ENCODE data around the gene FGD4. TPM values are rescaled to one million over a fixed set of nuclear protein-coding genes. Genes with fewer than 3 reads are reported as not detected.

FGD4 gene
- 5.6 and 8.1 TPM in 2 replicates for total RNA-seq (2014; rRNA removed)
- polyA plus RNA-seq (2012): 6.1 TPM

DNA sequence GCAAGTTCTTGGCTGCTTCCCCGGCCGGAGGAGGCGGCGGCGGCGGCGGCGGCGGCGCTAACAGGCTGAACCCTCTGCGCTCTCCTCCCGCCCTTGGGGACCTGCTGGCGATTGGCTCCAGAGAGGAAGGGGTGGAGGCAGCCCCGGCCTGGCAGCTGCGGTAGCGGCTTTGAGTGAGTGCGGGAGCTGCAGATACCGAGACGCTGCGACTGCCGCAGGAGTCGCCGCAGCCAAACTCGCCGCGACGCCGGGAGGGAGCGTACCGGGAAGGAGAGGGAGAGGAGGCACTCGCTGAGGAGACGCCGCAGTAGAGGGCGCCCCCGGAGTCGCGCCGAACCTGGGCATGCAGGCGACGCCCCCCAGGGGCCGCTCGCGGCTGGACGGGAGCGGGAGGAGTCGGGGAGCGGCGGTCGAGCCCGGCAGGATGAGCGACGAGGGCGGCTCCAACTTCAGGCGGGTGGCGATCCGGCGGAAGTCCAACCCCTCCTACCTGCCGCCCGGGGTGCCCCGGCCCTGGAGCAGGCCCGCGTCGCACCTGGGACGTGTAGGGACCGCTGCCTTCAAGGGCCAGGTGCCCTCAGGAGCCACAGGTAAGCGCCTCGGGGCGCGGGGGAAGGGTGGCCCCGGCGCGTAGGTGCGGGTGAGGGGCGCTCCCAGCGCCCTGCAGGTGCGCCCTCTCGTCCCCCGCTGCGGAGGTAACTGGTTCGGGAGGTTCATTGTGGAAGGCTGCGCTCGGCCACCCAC, at the start of gene FGD4:
Gene FGD4, plus strand, starts transcription at position 189 of the 744 bp plus-strand sequence.
- DNase-seq (ENCODE audit: low read depth): peak; percentile 77

DNA sequence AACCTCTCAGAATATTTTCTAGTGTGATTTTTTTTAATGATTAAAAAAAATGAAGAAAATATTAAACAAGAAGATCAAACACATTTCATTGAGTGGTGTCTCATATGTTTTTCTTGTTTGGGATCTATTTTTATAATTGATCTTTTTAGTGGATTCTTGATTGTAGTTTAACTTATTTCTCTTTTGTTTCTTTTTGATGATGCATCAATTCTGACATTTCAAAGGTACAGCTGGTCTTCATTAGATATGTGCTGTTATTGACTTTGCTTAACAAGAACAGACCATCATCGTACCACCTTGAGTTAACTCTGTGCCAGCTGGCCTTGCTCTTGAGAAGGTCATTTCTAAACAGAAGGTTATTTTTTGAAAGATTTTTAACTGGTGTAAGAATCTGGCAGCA, 45.8 kb upstream of the FGD4 start:
- DNase-seq (ENCODE audit: low read depth): no peak

DNA sequence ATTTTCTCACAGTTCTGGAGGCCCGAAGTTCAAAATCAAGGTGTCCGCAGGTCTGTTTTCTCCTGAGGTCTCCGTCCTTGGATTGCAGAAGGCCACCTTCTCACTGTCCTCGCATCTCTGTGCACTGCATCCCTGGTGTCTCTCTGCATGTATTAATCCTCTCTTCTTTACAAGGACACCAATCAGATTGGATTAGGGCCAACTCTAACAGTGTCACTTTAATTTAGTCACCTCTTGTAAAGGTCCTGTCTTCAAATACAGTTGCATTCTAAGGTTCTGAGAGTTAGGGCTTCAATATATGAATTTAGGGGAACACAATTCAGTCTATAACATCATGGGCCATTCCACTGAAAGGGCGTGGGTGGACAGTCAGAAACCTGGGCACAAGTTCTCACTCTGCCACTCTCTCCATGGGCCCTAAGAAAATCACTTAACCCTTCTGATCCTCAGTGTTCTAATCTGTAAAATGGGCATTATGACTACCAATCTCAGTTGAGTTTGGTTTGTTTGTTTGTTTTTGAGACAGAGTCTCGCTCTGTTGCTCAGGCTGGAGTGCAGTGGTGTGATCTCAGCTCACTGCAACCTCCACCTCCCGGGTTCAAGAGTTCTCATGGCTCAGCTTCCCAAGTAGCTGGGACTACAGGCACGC, 41.6 kb upstream of the FGD4 start:
- DNase-seq (ENCODE audit: low read depth): no peak

DNA sequence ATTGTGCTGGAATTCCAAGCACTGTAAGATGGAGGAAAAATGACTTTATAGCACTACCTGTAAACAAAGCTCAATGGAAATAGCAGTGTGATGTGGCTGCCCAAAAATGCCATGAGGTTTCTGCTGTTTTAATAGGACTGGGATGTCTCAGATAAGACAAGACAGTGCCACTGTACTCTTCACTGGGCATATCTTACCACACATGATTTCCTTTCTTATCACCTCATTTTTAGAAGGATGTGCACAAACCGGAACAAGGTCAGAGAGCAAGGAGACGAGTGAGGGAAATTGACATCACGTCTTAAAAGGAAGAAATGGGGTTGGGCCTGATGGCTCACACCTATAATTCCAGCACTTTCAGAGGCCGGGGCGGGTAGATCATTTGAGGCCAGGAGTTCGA, 38.4 kb upstream of the FGD4 start:
- DNase-seq (ENCODE audit: low read depth): no peak

DNA sequence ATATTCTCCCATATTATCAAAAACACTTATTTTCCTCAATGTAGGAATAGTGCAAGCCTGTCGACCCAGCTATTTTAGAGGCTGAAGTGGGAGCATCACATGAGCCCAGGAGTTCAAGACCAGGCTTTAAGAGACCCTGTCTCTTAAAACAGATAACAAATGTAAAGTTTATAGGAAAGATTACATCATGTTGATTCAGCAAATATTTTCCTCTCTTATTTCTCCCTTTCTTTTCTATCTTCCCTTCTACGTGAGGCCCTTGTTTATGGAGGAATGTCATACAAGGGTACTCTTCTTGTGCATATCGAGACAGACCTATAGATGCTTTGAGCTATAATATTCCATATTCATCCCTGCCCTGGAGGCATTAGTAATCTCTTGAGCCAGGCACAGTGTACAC, 36.5 kb upstream of the FGD4 start:
- DNase-seq (ENCODE audit: low read depth): no peak

DNA sequence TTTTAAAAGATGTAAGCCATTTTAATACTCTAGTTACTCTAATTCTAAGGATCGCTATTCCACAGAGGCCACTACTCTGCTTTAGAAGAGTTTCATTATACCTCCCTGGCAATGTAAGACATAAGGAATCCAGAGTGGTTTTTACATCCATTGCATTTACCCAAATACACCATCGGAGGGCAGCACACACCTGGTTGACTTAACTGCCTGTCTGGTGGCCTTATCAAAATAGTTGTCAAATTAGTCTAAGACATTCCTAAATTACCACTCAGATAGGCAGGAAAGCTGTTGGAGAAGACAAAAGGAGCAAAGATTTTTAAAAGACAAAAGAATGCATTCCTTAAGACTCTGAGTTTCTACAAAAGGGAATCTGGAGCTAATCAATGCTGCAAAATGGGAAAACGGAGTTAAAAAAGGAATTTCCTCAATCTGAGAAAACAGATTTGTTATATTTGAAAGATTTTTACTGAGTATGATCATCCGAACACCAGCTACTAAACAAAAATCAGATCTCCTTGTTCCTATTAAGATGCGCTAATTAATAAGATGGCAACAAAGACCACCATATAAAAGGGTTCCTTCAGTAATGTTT, 33.8 kb upstream of the FGD4 start:
- DNase-seq (ENCODE audit: low read depth): peak; percentile 68

DNA sequence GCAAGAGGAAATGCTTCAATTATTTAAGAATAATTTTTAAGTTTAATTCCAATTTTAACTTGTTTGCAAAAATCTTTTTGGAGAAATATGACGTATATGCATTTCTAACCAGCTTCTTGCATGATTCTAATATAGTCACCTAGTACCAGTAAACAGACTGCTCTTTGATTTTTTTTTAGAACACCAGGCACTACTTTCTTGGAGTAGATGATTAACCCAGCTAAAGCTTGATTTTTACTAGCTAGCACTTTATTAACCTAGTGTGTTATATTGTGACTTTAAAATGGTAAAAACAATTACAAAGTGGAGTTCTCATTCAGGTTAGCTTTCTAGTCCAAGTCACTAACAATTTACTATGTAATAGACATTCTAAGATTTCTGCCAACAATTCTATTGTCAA, 32.6 kb upstream of the FGD4 start:
- DNase-seq (ENCODE audit: low read depth): no peak

DNA sequence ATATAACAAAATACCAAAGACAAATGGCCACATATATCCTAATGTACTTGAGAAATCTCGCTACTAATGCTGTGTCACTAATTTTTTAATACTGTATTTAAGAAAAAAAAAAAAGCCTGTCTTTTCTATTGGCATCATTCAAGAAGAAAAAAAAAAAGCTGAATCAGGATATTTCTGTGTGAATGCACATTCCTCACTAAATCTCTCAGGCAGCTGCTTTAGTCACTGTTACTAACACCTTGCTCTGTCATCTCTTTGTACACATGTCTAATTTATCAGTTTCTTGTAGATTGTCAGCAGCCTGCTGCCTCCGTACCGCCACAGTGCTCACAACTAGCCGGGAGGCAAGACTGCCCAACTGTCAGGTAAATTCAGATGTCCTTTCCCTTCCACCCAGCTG, 32.0 kb upstream of the FGD4 start:
- DNase-seq (ENCODE audit: low read depth): no peak

DNA sequence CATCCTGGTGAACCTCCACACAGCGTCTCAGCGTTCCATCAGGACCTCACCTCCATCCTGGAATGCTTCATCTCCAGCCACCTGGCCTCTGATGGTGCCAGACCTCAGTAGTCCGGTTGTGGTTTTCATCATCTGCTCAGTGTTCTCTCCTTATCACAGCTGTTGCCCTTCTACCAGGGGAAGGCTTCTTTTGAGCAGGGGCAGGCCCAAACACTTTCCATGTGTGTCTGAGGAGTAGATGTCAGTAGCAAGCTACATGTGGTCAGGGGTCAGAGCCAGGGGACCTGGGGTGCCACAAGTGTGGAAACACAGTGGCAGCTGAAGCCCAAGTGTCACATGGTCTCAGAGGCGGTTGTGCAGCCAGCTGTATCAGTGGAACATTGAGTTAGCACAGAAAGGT, 30.2 kb upstream of the FGD4 start:
- peak; percentile 72 for DNase-seq (ENCODE audit: low read depth)

DNA sequence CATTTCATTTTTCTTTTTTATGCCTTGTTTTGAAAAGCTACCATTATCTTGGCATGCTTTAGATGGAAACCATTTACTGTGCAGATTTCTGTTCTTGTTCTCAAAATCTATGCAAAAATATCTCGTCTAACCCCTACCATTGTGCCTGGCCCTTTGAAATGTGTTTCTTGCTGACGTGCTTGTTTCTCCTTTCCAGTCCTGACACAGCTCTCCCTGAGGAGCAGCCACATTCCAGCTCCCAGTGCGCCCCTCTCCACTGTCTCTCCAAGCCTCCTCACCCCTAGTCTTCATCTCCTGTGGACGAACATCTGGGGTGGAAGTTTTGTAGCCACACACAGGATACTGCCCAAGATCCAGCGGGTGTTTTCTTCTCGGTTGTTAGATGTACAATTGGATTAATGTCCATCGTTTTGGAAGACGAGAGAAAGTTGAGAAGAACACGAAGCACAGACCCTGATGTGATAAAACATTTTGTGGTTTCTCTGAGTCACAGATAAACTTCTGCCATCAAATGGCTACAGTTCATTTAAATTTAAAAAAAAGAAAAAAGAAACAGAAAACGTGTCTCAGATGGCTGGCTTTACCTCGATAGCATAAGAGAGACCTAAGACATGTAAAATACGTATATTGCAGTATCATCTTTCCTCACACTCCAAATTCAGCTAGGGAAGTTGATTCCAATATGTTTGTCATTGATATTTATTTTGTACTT, 21.9 kb upstream of the FGD4 start:
- DNase-seq (ENCODE audit: low read depth): peak; percentile 42

DNA sequence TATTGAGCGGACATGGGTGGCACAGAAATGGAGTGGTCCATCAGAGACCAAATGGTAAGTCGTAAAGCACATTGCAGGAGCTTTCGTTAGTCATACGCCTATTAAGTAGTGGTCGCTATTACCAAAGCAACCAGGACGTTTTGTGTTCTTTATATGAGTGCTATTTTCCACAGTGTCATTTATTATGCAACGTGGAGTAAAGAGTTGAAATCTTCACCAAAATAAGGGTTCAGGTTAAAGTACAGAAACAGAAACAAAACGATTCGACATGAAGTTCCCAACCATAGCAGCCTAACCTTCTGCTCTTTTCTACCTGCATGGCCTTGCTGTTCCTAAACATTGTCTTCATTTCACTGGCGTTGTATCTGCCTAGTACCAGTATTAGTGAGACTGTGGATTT, 20.1 kb upstream of the FGD4 start:
- no peak for DNase-seq (ENCODE audit: low read depth)

DNA sequence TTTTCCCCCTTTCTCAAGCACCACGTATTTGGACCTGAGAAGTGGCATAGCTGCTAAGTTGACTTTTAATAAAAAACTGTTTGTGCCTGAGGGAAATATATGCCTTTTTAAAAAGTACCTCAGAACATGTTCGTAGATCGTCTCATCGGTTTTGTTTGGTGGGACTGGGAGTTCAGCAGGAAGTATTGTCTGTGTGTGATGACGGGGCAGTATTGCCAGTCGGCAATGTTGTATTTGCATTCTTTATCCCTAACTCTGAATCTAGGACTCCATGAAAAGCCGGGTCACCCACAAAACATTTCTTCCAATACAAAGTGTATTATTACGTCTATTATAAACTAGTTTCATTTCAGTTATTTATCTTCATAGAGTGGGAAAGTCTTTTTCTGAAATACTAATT, 19.7 kb upstream of the FGD4 start:
- DNase-seq (ENCODE audit: low read depth): no peak

DNA sequence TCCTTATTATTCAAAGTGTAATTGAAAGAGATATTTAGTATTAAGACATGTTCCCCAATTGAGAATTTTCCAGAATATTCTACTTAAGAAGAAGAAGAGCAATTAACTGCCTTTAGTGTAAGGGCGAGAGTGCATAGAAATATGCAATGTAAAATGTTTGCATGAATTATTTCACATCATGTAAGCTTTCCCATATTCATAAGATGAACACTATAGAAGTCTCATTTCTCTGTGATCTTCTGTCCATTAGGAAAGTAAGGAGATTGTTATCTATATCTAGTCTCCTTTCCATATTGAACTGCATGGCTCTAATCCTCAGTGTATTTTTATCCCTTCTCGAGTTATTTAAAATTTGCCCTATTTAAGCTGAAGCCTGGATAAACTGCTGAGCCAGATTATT, 17.1 kb upstream of the FGD4 start:
- DNase-seq (ENCODE audit: low read depth): no peak

DNA sequence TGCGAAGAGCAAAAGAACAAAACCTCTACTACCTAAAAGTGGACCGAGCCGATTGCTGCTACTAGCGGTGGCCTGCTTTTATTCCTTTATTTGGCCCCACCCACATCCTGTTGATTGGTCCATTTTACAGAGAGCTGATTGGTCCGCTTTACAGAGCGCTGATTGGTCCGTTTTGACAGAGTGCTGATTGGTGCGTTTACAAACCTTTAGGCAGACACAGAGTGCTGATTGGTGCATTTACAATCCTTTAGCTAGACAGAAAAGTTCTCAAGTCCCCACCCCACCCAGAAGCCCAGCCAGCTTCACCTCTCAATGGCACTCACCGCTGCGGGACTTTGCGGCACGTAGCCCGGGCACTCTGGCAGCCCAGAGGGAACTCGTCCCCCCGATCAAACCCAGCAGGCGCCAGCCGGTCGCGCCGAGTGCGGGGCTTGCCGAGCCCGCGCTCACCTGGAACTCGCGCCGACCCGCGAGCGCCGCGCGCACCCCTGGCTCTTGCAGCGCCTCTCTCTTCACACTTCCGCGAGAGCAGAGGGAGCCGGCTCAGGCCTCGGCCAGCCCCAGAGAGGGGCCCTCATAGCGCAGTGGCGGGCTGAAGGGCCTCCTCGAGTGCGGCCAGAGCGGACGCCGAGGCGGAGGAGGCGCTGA, 8.7 kb upstream of the FGD4 start:
- no peak for DNase-seq (ENCODE audit: low read depth)

DNA sequence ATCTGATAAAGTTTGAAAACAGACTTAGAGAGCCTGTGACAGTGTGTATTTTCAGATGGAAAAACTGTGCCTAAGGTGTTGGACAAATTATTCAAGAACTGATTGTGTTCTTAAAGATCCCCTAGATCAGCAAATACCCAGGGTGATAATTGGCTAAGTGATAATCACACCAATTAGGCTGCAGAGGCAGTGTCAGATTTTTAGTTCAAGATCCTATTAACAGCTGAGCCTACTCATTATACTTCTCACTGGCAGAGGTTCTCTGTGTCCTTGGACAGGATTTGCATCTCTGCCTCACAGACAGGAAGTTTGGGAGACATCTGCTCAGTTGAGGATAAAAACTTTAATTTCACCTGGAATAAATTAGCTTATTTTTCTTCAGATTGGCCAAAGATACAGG, 4.3 kb upstream of the FGD4 start:
- DNase-seq (ENCODE audit: low read depth): no peak

DNA sequence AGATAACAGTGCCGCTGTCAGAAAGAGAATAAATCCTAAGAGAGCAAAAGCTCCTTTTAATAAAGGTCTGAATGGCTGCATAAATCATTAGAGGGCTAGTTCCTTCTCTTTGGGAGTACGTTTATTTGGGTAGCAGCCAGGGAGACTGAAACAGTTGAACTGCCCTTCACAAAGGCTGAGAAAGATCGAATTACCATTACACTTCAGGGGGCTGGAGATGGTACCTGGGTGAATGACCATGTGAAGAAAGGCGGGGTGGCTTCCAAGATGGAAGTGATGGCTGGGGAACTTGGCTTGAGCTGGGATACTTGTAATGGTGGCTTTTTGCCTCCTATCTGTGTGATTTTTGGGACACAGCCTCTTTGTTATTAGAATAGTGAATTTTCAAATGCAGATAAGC, 1.7 kb upstream of the FGD4 start:
- DNase-seq (ENCODE audit: low read depth): no peak

DNA sequence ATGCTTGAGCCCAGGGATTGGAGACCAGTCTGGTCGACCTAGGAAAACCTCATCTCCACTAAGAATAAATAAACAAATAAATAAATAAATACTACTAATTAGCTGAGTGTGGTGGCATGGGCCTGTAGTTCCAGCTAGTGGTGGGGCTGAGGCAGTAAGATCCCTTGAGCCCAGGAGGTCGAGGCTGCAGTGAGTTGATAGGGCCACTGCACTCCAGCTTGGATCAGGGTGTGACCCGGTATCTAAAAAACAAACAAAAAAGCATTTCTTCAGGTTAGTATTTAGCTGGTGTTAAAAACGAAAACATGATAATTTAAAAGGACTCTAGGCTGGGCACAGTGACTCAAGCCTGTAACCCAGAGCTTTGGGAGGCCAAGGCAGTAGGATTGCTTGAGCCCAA, 1.2 kb upstream of the FGD4 start:
- no peak for DNase-seq (ENCODE audit: low read depth)

DNA sequence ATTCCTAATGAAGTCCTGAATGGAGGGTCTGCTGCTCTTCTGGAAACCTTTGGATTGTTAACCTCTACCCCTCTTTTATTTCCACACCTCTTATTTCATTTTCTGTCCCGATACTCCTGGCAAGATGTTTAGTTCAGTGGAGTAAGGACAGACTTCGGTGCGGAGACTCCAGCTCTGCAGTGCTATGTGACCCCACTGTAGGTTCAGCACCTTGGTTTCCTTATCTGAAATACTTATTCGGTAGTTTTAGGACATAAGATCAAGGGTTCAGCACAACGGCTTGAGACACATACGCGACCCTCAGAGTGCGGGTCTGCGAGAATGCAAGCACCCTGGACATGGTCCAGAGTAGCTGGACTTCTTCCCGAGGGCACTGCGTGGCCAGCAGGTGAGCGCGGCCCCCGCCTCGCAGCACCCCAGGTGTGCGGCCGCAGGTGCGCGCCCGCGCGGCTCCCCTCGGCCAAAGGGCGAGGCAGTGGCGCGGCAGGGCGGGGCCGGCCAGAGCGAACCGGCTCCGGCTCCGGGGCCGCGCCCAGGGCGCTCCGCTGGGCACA, 465 bp upstream of the FGD4 start:
- DNase-seq (ENCODE audit: low read depth): no peak

DNA sequence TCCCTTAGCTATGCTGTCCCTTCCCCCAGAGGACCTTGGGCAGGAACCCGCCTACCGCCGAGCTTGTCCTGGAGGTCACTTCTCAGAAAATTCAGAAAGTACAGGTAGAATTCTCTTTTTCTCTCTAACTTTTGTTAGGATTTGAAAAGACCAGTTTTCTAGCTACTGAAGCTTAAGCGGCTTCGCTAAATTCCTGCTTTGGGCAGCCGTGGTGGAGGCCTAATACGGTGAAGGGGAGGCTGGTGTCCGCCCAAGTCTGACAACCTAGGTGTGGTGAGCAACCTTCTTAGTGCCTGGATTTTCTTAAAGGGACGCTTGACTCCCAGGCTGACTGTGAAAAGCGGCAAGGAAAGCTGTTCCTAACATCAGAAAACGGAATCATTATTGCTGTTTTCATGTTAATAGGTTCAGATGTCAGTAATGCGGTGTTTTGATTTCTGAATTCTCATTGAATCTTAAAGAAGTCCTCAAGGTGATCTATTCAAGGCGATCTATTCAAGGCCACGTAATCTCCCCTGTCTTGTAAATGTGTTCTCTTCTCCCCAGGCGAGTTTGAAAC, 835 bp downstream of the FGD4 start:
- no peak for DNase-seq (ENCODE audit: low read depth)

DNA sequence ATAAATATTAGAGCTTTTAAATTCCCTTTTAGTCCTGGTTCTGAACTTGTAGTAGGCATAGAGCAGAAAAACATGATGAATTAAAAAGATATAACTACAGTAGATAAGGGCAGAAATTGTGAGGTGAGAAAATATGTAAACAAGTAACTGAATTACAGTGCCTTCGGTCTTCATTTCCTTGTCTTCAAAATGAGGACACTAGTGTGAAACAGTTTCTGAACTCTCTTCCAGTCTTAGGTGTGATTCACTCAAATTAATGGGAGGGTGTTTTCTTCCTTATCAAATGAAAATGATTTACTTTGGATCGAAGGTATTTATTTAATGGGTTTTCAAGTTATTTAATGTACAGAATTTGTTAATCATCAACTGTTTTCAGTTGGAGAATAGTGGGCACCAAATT, 1.5 kb downstream of the FGD4 start:
- DNase-seq (ENCODE audit: low read depth): no peak

DNA sequence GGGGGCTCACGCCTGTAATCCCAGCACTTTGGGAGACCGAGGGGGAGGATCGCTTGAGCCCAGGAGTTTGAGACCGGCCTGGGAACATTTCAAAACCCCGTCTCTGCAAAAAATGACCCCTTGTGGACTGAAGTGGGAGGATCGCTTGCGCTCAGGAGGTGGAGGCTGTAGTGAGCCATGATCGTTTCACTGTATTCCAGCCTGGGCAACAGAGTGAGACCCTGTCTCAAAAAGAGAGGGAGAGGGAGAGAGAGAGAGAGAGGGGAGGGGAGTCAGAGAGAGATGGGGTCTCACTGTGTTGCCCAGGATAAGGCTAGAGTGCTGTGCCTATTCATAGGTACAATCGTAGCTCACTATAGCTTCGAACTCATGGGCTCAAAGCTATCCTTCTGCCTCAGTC, 2.8 kb downstream of the FGD4 start:
- DNase-seq (ENCODE audit: low read depth): no peak

Data from LHCN-M2 (cell line).